Keratinocyte (primary cell): ENCODE measurements around the gene CHAF1B. TPM values are rescaled to one million over a fixed set of nuclear protein-coding genes. Genes with fewer than 3 reads are reported as not detected.

Source experiments
- DNase-seq: peaks from one replicate; pipeline ENCODE4 v3.0.0-alpha.2; 2011; ENCODE audit warnings: low read depth, missing footprints, low spot score
- FAIRE-seq: peaks from 2 replicates; lab custom pipeline; 2011; peaks lifted over from hg19 to GRCh38; lab: Jason Lieb, UNC
- H2AFZ ChIP-seq: 2 replicates; pipeline ENCODE4 v1.6.0; 2012; ENCODE audit warnings: low read length, control low read depth, inconsistent platforms; ENCODE audit not compliant: control insufficient read depth
- H3K27ac ChIP-seq: 2 replicates; pipeline ENCODE4 v1.5.1; 2011; ENCODE audit warnings: low read length; ENCODE audit not compliant: control insufficient read depth, insufficient read depth
- H3K27me3 ChIP-seq: 3 replicates; pipeline ENCODE4 v1.6.0; 2011; ENCODE audit warnings: low read length; ENCODE audit not compliant: control insufficient read depth, insufficient read depth; ENCODE audit errors: extremely low read depth
- H3K36me3 ChIP-seq, 2 experiments: 2 replicates in 1 of 2; 3 replicates in 1 of 2; pipeline ENCODE4 v1.5.1; 2011; ENCODE audit warnings: low read length in 2 of 2, mild to moderate bottlenecking in 1 of 2; ENCODE audit not compliant: control insufficient read depth in 2 of 2, insufficient read depth in 2 of 2; ENCODE audit errors: extremely low read depth in 1 of 2
- H3K4me1 ChIP-seq: 3 replicates; pipeline ENCODE4 v1.5.1; 2011; ENCODE audit warnings: low read length; ENCODE audit not compliant: control insufficient read depth, insufficient read depth; ENCODE audit errors: extremely low read depth
- H3K4me2 ChIP-seq: 3 replicates; pipeline ENCODE4 v1.6.0; 2011; ENCODE audit warnings: low read depth, low read length; ENCODE audit not compliant: control insufficient read depth, insufficient read depth; ENCODE audit errors: extremely low read depth
- H3K4me3 ChIP-seq, 3 experiments: fragments of 200-600 bp in 1 of 3; sonication (generic) in 1 of 3; 2 replicates in 2 of 3; 3 replicates in 1 of 3; pipeline ENCODE4 v1.5.1; 2011 to 2016; ENCODE audit warnings: low read length in 3 of 3, mild to moderate bottlenecking in 3 of 3, control low read depth in 2 of 3, inconsistent platforms in 1 of 3, low read depth in 1 of 3, mixed read lengths in 1 of 3, mixed run types in 1 of 3, moderate library complexity in 1 of 3; ENCODE audit not compliant: control insufficient read depth in 2 of 3, insufficient read depth in 2 of 3; ENCODE audit errors: extremely low read depth in 1 of 3
- H3K79me2 ChIP-seq: 2 replicates; pipeline ENCODE4 v1.6.0; 2012; ENCODE audit warnings: low read length; ENCODE audit not compliant: control insufficient read depth, insufficient read depth
- H3K9ac ChIP-seq: 3 replicates; pipeline ENCODE4 v1.6.0; 2011; ENCODE audit warnings: low read length; ENCODE audit not compliant: control insufficient read depth, insufficient read depth; ENCODE audit errors: extremely low read depth
- H3K9me1 ChIP-seq: 3 replicates; pipeline ENCODE4 v1.6.0; 2011; ENCODE audit warnings: low read length; ENCODE audit not compliant: control insufficient read depth, insufficient read depth; ENCODE audit errors: extremely low read depth
- H3K9me3 ChIP-seq: 2 replicates; pipeline ENCODE4 v1.5.1; 2012; ENCODE audit warnings: low read depth, low read length; ENCODE audit not compliant: control insufficient read depth
- H4K20me1 ChIP-seq: 3 replicates; pipeline ENCODE4 v1.6.0; 2011; ENCODE audit warnings: low read length; ENCODE audit not compliant: control insufficient read depth, insufficient read depth; ENCODE audit errors: extremely low read depth
- CTCF ChIP-seq, 3 experiments: IDR thresholded peaks in 1 of 3; conservative IDR thresholded peaks in 1 of 3; optimal IDR thresholded peaks in 1 of 3; 2 replicates in 2 of 3; 3 replicates in 1 of 3; pipeline versions ENCODE3 to v1.5.1; 2011; ENCODE audit warnings: low read length in 3 of 3, mild to moderate bottlenecking in 3 of 3, moderate library complexity in 2 of 3, control low read depth in 1 of 3, inconsistent platforms in 1 of 3; ENCODE audit not compliant: insufficient read depth in 2 of 3; ENCODE audit errors: extremely low read depth in 1 of 3
- EZH2 ChIP-seq: IDR thresholded peaks from one replicate; pipeline ENCODE4 v1.6.1; 2012; ENCODE audit warnings: inconsistent platforms, mild to moderate bottlenecking, low read length, moderate library complexity
- dilution Hi-C: fragments of 300-500 bp; cut with MboI; formaldehyde crosslinking; loops from one replicate; pipeline ENCODE4 v1.7.0; 2020; ENCODE audit warnings: low sequenced_read_pairs; ENCODE audit not compliant: extremely low pct_ligation_motif_present
- polyA plus RNA-seq, 5 experiments: library from polyadenylated mRNA; depleted of rRNA in 3 of 5; stranded (reverse) in 3 of 5; stranded (forward) in 1 of 5; unstranded in 1 of 5; fragments of >200 nt; gene quantifications; 1 replicate in 1 of 5; 2 replicates in 3 of 5; 3 replicates in 1 of 5; pipeline versions ENCODE4 v1.2.1 to v1.2.3, GENCODE V29; 2011 to 2012; ENCODE audit warnings: missing spikeins in 2 of 5, low read depth in 1 of 5, low replicate concordance in 1 of 5

Gene CHAF1B
- polyA plus RNA-seq, 1 donor (not counting 4 experiments of a cell fraction or from before 2014, with no cell fraction given) = 6.8 TPM

DNA sequence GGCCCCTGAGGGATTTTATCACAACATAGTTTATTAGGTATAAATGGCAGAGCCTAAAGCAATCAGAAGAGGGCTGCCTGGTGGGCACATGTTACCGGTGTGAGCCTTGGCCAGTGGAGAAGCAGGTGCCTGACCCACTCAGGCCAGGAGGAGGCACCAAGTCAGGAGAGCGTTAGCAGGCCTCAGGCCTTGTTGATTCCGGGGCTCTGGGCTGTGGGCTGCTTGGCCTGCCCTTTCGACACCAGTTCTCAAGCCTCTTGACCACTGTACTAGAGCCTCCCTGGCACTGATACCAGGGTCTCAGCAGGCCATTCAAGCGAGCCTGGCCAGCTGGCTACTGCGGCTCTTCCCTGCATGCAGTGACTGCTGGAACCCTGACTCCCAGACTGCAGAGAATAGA is 73.9 kb downstream of the CHAF1B start:
- FAIRE-seq = no peak

DNA sequence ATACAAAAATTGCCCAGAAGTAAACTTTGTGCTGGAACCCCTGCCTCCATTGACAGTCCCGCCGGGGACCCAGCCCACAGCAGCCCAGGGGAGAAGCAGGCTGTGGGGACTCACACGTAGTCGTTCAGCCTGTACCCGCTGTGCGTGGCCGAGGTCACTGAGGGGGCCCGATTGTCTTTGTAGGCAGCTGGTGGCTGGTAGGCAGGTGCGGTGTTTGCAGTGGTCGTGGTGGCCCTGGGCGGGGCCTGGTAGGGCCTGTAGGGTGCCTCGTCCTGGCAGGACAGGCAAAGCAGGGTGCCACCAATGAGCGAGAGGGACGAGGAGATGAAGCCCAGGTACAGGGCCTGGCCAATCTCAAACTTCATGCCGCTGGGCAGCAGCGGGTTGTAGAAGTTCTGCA is 75.7 kb downstream of the CHAF1B start:
- Histone ChIP-seq H3K4me3 (no peak overlapping the region), H3K9ac (no peak overlapping the region), H3K79me2 (no peaks in the 10 kb centered on the region), H3K4me1 (peaks cover 16% of the 10 kb centered on the region), H3K27me3 (no peaks in the 10 kb centered on the region), H2AFZ (no peak overlapping the region), H4K20me1 (no peaks in the 10 kb centered on the region), H3K36me3 (no peaks in the 10 kb centered on the region), H3K4me2 (no peak overlapping the region), H3K9me1 (no peaks in the 10 kb centered on the region), H3K9me3 (no peaks in the 10 kb centered on the region), H3K27ac (no peak overlapping the region)
- no peak for TF ChIP-seq EZH2
- TF ChIP-seq CTCF (optimal IDR thresholded peaks at IDR 0.05 in 1 of 3, IDR thresholded peaks at IDR 0.05 in 1 of 3, conservative IDR thresholded peaks at IDR 0.05 in 1 of 3; ENCODE audit: extremely low read depth in 1 of 3, insufficient read depth in 2 of 3, low read length in 3 of 3) = no peak
- FAIRE-seq = no peak
- dilution Hi-C loops = no loop called here
- no peak for DNase-seq

More for the DNA sequence above, 73.9 kb downstream of the CHAF1B start:
- peaks cover 9% of the 10 kb centered on the region for H3K4me1 ChIP-seq
- TF ChIP-seq EZH2 (no peak), CTCF (optimal IDR thresholded peaks at IDR 0.05 in 1 of 3, IDR thresholded peaks at IDR 0.05 in 1 of 3, conservative IDR thresholded peaks at IDR 0.05 in 1 of 3; ENCODE audit: extremely low read depth in 1 of 3, insufficient read depth in 2 of 3, low read length in 3 of 3) (no peak)
- H2AFZ ChIP-seq = no peak overlapping the region
- no peaks in the 10 kb centered on the region for H3K9me3 ChIP-seq
- H3K4me2 ChIP-seq = no peak overlapping the region
- dilution Hi-C loops = no loop called here
- H3K9ac ChIP-seq = no peak overlapping the region
- no peaks in the 10 kb centered on the region for H3K9me1 ChIP-seq
- no peaks in the 10 kb centered on the region for H3K27me3 ChIP-seq
- no peak overlapping the region for H3K27ac ChIP-seq
- no peaks in the 10 kb centered on the region for H3K79me2 ChIP-seq
- DNase-seq = no peak
- no peak overlapping the region for H3K4me3 ChIP-seq
- H4K20me1 ChIP-seq = no peaks in the 10 kb centered on the region
- H3K36me3 ChIP-seq = no peaks in the 10 kb centered on the region
